SK-N-SH (cell line): Measurements from ENCODE around the gene MCC.

Source experiments
- CTCF ChIP-seq: fragments of 200-600 bp; sonication (generic); IDR thresholded peaks from 2 replicates; pipeline ENCODE4 v1.6.1; 2017; ENCODE audit warnings: antibody characterized with exemption, mild to moderate bottlenecking, moderate library complexity
- JUND ChIP-seq: IDR thresholded peaks from 2 replicates; pipeline ENCODE4 v1.4.0; 2012
- MXI1 ChIP-seq: IDR thresholded peaks from 2 replicates; pipeline ENCODE4 v1.6.1; 2012; ENCODE audit warnings: mild to moderate bottlenecking, low read depth, low read length, improper control_type of control experiment
- POLR2AphosphoS5 ChIP-seq: IDR thresholded peaks from 2 replicates; pipeline ENCODE4 v1.6.1; 2012; ENCODE audit warnings: low read depth, low read length
- RAD21 ChIP-seq: IDR thresholded peaks from 2 replicates; pipeline ENCODE4 v1.6.1; 2012; ENCODE audit warnings: mild to moderate bottlenecking, low read length
- REST ChIP-seq: IDR thresholded peaks from 2 replicates; pipeline ENCODE4 v1.6.1; 2012; ENCODE audit warnings: mild to moderate bottlenecking, low read depth, low read length, moderate library complexity
- SMC3 ChIP-seq: IDR thresholded peaks from 2 replicates; pipeline ENCODE4 v1.6.1; 2012; ENCODE audit warnings: low read depth, low read length, improper control_type of control experiment
- USF2 ChIP-seq: fragments of 150-350 bp; IDR thresholded peaks from 2 replicates; pipeline ENCODE4 v1.6.1; 2017; ENCODE audit warnings: antibody characterized with exemption, low read length, low read depth, borderline replicate concordance

- TF ChIP-seq CTCF (no peak), MXI1 (no peak), JUND (no peak), REST (no peak), POLR2AphosphoS5 (no peak), SMC3 (no peak), USF2 (no peak), RAD21 (no peak)
Measured at GRCh38 chr5:113520429-113520828, 32.2 kb upstream of the MCC start.
